Suprapubic skin (tissue), 3 donors: ENCODE measurements around the gene AURKA.

Experiments
- CTCF ChIP-seq, 2 donors: fragments of 200-600 bp in 1 of 2; fragments of 450-650 bp in 1 of 2; sonication (generic) in 1 of 2; IDR thresholded peaks; one replicate each; pipeline ENCODE4 v1.5.1; 2016 to 2019; ENCODE audit warnings: antibody characterized with exemption in 2 of 2, mild to moderate bottlenecking in 1 of 2, moderate library complexity in 1 of 2
- EP300 ChIP-seq: sonication (generic); formaldehyde crosslinking; IDR thresholded peaks from one replicate; pipeline ENCODE4 v1.6.1; 2017; ENCODE audit warnings: antibody characterized with exemption
- POLR2A ChIP-seq, 2 donors: fragments of 450-650 bp; IDR thresholded peaks; one replicate each; pipeline ENCODE4 v1.6.1; 2017; ENCODE audit warnings: antibody characterized with exemption in 2 of 2, mild to moderate bottlenecking in 2 of 2, moderate library complexity in 2 of 2

- TF ChIP-seq CTCF (IDR thresholded peaks at IDR 0.05): no peak
- TF ChIP-seq POLR2A (IDR thresholded peaks at IDR 0.05): no peak
- no peak for TF ChIP-seq EP300
Observed at GRCh38 chr20:56428881-56429280, 36.9 kb upstream of the AURKA start.
